ENCODE measurements around the gene MRGPRD. TPM values are rescaled to one million over a fixed set of nuclear protein-coding genes. Genes with fewer than 3 reads are reported as not detected.

MRGPRD gene
- total and polyA plus RNA-seq, 2 experiments from 2014 or later: not detected

DNA sequence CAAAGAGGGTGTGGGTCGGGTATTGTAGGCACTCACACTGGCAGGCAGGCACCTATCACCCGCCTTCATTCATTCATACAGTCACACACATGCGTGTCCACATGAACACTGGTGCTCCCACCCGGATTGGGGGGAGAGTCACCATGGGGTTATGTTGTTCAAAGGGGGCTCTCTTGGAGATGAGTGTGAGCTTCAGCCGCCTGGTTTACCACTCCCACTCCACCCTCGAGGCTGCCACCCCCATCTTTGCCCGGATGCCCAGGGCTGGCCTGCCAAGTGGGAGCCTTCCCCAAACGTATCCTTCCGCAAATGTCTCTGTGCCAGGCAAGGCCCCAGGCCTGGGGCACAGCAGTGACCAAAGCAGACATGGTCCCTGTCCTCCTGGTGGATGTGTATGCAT lies 22.6 kb downstream of the MRGPRD start:
- Histone ChIP-seq H3K4me2 (no peak overlapping the region), H3K9me2 (ENCODE audit: insufficient read depth) (no peaks in the 10 kb centered on the region), H4K20me1 (replicated peaks; ENCODE audit: insufficient read depth) (no peaks in the 10 kb centered on the region), H3K27me3 (ENCODE audit: insufficient read depth) (no peaks in the 10 kb centered on the region), H3K36me3 (ENCODE audit: insufficient read depth) (no peaks in the 10 kb centered on the region), H3K4me3 (no peak overlapping the region), H3K4me1 (ENCODE audit: insufficient read depth) (peaks cover 7% of the 10 kb centered on the region; the same call in 1 of the 2 replicates), H3K79me2 (replicated peaks; ENCODE audit: insufficient read depth) (no peaks in the 10 kb centered on the region), H2AFZ (no peak overlapping the region), H3F3A (replicated peaks; ENCODE audit: low read depth) (no peaks in the 10 kb centered on the region), H3K27ac (ENCODE audit: low read depth) (no peak overlapping the region)
- no peak for DNase-seq (ENCODE audit: low spot score)
- no peaks in the 10 kb centered on the region for H3K9me3 Mint-ChIP-seq
- no peak overlapping the region for H3K4me3 Mint-ChIP-seq
- H3K27me3 Mint-ChIP-seq (ENCODE audit: insufficient read depth, low read depth, poor library complexity): peaks cover 7% of the 10 kb centered on the region
- no peak overlapping the region for H3K27ac Mint-ChIP-seq
- H3K4me1 Mint-ChIP-seq: peaks cover 12% of the 10 kb centered on the region; the same call in 2 of the 3 replicates
- TF ChIP-seq CREB1 (CRISPR knock-in tag; IDR thresholded peaks at IDR 0.05; ENCODE audit: low read depth) (no peak), ZNF114 (CRISPR knock-in tag; IDR thresholded peaks at IDR 0.05) (no peak), JUNB (IDR thresholded peaks at IDR 0.05; ENCODE audit: unreplicated experiment) (no peak), EZH2phosphoT487 (IDR thresholded peaks at IDR 0.05; ENCODE audit: unreplicated experiment) (no peak), EZH2 (IDR thresholded peaks at IDR 0.05; ENCODE audit: low read depth, unreplicated experiment) (no peak), ZNF331 (CRISPR knock-in tag; IDR thresholded peaks at IDR 0.05; ENCODE audit: low read depth) (no peak)
- TF ChIP-seq, protein P1, sequence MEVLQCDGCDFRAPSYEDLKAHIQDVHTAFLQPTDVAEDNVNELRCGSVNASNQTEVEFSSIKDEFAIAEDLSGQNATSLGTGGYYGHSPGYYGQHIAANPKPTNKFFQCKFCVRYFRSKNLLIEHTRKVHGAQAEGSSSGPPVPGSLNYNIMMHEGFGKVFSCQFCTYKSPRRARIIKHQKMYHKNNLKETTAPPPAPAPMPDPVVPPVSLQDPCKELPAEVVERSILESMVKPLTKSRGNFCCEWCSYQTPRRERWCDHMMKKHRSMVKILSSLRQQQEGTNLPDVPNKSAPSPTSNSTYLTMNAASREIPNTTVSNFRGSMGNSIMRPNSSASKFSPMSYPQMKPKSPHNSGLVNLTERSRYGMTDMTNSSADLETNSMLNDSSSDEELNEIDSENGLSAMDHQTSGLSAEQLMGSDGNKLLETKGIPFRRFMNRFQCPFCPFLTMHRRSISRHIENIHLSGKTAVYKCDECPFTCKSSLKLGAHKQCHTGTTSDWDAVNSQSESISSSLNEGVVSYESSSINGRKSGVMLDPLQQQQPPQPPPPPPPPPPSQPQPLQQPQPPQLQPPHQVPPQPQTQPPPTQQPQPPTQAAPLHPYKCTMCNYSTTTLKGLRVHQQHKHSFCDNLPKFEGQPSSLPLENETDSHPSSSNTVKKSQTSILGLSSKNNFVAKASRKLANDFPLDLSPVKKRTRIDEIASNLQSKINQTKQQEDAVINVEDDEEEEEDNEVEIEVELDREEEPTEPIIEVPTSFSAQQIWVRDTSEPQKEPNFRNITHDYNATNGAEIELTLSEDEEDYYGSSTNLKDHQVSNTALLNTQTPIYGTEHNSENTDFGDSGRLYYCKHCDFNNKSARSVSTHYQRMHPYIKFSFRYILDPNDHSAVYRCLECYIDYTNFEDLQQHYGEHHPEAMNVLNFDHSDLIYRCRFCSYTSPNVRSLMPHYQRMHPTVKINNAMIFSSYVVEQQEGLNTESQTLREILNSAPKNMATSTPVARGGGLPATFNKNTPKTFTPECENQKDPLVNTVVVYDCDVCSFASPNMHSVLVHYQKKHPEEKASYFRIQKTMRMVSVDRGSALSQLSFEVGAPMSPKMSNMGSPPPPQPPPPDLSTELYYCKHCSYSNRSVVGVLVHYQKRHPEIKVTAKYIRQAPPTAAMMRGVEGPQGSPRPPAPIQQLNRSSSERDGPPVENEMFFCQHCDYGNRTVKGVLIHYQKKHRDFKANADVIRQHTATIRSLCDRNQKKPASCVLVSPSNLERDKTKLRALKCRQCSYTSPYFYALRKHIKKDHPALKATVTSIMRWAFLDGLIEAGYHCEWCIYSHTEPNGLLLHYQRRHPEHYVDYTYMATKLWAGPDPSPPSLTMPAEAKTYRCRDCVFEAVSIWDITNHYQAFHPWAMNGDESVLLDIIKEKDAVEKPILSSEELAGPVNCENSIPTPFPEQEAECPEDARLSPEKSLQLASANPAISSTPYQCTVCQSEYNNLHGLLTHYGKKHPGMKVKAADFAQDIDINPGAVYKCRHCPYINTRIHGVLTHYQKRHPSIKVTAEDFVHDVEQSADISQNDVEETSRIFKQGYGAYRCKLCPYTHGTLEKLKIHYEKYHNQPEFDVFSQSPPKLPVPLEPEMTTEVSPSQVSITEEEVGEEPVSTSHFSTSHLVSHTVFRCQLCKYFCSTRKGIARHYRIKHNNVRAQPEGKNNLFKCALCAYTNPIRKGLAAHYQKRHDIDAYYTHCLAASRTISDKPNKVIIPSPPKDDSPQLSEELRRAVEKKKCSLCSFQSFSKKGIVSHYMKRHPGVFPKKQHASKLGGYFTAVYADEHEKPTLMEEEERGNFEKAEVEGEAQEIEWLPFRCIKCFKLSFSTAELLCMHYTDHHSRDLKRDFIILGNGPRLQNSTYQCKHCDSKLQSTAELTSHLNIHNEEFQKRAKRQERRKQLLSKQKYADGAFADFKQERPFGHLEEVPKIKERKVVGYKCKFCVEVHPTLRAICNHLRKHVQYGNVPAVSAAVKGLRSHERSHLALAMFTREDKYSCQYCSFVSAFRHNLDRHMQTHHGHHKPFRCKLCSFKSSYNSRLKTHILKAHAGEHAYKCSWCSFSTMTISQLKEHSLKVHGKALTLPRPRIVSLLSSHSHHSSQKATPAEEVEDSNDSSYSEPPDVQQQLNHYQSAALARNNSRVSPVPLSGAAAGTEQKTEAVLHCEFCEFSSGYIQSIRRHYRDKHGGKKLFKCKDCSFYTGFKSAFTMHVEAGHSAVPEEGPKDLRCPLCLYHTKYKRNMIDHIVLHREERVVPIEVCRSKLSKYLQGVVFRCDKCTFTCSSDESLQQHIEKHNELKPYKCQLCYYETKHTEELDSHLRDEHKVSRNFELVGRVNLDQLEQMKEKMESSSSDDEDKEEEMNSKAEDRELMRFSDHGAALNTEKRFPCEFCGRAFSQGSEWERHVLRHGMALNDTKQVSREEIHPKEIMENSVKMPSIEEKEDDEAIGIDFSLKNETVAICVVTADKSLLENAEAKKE (CRISPR knock-in tag; IDR thresholded peaks at IDR 0.05): no peak
- TF ChIP-seq, protein P2, sequence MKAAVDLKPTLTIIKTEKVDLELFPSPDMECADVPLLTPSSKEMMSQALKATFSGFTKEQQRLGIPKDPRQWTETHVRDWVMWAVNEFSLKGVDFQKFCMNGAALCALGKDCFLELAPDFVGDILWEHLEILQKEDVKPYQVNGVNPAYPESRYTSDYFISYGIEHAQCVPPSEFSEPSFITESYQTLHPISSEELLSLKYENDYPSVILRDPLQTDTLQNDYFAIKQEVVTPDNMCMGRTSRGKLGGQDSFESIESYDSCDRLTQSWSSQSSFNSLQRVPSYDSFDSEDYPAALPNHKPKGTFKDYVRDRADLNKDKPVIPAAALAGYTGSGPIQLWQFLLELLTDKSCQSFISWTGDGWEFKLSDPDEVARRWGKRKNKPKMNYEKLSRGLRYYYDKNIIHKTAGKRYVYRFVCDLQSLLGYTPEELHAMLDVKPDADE (IDR thresholded peaks at IDR 0.05): no peak
- TF ChIP-seq, protein P3, sequence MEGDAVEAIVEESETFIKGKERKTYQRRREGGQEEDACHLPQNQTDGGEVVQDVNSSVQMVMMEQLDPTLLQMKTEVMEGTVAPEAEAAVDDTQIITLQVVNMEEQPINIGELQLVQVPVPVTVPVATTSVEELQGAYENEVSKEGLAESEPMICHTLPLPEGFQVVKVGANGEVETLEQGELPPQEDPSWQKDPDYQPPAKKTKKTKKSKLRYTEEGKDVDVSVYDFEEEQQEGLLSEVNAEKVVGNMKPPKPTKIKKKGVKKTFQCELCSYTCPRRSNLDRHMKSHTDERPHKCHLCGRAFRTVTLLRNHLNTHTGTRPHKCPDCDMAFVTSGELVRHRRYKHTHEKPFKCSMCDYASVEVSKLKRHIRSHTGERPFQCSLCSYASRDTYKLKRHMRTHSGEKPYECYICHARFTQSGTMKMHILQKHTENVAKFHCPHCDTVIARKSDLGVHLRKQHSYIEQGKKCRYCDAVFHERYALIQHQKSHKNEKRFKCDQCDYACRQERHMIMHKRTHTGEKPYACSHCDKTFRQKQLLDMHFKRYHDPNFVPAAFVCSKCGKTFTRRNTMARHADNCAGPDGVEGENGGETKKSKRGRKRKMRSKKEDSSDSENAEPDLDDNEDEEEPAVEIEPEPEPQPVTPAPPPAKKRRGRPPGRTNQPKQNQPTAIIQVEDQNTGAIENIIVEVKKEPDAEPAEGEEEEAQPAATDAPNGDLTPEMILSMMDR (conservative IDR thresholded peaks at IDR 0.05; ENCODE audit: low read depth in 2 of 2): no peak
- TF ChIP-seq, protein P4, sequence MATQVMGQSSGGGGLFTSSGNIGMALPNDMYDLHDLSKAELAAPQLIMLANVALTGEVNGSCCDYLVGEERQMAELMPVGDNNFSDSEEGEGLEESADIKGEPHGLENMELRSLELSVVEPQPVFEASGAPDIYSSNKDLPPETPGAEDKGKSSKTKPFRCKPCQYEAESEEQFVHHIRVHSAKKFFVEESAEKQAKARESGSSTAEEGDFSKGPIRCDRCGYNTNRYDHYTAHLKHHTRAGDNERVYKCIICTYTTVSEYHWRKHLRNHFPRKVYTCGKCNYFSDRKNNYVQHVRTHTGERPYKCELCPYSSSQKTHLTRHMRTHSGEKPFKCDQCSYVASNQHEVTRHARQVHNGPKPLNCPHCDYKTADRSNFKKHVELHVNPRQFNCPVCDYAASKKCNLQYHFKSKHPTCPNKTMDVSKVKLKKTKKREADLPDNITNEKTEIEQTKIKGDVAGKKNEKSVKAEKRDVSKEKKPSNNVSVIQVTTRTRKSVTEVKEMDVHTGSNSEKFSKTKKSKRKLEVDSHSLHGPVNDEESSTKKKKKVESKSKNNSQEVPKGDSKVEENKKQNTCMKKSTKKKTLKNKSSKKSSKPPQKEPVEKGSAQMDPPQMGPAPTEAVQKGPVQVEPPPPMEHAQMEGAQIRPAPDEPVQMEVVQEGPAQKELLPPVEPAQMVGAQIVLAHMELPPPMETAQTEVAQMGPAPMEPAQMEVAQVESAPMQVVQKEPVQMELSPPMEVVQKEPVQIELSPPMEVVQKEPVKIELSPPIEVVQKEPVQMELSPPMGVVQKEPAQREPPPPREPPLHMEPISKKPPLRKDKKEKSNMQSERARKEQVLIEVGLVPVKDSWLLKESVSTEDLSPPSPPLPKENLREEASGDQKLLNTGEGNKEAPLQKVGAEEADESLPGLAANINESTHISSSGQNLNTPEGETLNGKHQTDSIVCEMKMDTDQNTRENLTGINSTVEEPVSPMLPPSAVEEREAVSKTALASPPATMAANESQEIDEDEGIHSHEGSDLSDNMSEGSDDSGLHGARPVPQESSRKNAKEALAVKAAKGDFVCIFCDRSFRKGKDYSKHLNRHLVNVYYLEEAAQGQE (IDR thresholded peaks at IDR 0.05; ENCODE audit: unreplicated experiment): no peak
- H3K36me3 Mint-ChIP-seq (ENCODE audit: low read depth): no peaks in the 10 kb centered on the region
- ATAC-seq: no peak

Measured in GM23338 (cell line).